H4 (cell line): ENCODE data around the gene FAM169A. TPM values are rescaled to one million over a fixed set of nuclear protein-coding genes. Genes with fewer than 3 reads are reported as not detected.
"Not testable (repeated sequence)": the region's sequence is repeated elsewhere in the genome, so short reads cannot be mapped to it uniquely, and the experiment has no call there.

Experiments used
- DNase-seq: peaks from one replicate; pipeline ENCODE4 v3.0.0-alpha.2; 2015; ENCODE audit warnings: low spot score
- total RNA-seq: library from RNA; depleted of rRNA; stranded (reverse); fragments of >200 nt; shearing (Covaris generic); gene quantifications from 2 replicates; pipeline ENCODE4 v1.2.3, GENCODE V29; 2014

Gene FAM169A
- total RNA-seq, 1 experiment from 2014 or later, result 7.6 TPM

DNA sequence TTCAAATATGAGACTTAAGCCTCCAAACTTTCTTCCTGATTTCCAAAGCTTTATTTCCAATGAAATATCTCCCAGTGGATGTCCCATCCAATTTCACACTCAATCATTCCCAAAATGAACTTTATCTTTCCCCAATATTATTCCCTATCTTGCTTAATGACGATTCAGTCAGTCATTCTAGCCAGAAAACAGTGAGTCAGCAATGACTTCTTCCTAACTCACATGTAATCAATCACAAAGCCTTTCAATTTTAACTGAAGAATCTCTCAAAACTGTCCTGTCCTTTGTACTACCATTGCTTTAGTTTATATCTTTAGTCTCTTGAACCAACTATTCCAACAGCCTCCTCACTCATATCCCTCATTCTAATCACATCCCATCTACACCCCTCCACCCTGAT lies 64.2 kb downstream of the FAM169A start:
- DNase-seq, result no peak

DNA sequence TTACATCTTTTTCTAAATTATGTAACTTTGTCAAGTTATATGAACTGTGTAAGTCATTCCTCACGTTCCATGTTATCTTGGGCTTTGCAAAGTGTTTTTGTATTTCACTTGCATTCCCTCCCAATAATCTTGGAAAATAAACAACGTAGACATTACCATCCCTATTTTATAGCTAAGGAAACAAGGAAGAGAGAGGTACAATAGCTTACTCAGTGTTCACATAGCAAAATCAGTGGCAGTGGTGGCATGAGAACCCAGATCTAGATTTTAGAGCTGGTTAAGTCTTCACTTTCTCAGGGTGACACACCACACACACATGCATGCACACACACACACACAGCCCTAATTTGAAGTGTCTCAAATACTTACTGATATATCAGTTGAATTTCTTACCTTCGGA lies 65.0 kb downstream of the FAM169A start:
- no peak for DNase-seq

DNA sequence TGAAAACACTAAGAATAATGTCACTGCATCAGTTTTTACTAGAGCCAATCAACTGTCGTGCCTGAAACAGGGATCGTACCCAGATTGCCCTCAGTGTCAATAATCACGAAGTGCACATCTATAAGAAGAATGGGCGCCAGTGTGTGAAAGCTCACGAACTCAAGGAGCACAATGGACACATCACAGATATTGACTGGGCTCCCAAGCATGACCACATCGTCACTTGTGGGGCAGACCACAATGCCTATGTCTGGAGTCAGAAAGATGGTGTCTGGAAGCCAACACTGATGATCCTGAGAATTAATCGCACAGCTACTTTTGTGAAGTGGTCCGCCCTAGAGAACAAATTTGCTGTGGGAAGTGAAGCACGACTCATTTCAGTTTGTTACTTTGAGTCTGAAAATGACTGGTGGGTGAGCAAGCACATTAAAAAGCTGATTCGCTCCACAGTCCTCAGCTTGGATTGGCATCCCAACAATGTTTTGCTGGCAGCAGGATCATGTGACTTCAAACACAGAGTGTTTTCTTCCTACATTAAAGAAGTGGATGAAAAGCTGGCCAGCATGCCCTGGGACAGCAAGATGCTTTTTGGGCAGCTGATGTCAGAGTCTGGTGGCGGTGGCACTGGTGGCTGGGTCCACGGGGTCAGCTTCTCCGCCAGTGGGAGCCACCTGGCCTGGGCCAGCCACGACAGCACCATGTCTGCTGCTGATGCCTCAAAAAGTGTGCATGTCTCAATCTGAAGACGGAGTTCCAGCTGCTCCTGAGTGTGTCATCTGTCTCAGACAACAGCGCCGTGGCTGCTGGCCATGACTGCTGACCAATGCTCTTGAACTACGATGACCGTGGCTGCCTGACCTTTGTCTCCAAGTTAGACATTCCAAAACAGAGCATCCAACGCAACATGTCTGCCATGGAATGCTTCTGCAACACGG lies 66.9 kb downstream of the FAM169A start:
- DNase-seq, result no peak

DNA sequence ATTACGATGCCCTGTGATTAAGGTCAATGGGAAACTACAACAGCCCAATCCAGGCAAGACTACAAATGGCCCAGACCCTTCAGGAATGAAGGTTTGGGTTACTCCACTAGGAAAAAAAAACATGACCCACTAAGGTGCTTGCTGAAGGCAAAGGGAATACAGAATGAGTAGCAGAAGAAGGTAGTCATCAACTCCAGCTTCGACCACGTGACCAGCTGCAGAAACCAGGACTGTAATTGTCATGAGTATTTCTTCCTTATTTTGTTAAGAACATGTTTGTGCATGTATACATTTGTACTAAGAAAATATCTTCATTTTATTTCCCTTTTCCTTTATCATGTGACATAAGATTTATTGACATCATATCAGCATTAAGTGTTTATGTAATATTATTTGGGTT lies 74.5 kb downstream of the FAM169A start:
- not testable (repeated sequence) for DNase-seq

DNA sequence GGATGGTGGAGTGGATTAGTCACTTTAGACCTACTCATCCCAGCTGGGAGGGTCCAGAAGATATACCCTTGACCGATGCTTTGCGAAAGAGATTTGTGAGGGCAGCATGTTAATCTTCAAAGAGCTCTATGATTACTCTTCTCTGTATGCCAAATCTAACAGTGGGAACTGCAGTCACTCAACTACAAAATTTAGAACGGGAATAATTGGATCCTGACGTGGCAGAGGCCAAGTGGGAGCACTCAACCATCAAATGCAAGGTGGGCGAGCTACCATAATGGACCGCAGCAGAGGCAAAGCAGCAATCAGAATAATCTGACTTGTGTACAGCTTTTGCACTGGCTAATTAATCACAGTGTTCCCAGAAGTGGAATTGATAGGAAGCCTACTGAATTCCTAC lies 78.8 kb downstream of the FAM169A start:
- no peak for DNase-seq

DNA sequence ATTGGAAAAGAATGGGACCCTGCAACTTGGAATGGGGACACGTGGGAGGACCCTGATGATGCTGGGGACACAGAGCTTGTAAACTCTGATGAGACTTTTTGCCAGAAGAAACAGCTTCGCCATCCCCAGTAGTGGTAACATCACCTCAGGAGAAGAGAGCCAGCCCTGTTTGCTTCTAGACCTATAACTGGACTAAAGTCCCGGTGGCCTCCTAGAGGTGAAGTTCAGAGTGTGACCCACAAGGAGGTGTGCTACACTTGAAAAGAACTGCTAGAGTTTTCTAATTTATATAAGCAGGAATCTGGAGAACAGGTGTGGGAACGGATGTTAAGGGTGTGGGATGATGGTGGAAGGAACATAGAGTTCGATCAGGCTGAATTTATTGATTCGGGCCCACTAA lies 79.3 kb downstream of the FAM169A start:
- DNase-seq, result no peak

DNA sequence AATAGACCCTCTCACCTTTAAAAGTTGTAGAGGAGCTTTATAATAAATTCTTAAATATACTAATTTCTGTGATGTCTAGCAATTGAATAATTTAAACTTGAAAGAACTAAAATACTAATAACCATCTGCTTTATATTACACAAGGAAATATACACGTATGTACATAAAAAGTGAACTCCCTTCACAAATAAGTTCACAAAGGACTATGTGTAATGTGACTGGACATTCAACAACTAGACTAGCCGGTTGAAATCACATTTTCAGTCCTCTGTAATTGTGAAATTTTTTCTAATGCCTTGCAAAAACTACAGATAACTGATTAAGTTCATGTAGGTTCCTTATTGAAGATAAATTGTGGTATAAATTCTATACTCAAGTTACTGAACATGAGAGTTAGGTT lies 87.6 kb downstream of the FAM169A start:
- no peak for DNase-seq

DNA sequence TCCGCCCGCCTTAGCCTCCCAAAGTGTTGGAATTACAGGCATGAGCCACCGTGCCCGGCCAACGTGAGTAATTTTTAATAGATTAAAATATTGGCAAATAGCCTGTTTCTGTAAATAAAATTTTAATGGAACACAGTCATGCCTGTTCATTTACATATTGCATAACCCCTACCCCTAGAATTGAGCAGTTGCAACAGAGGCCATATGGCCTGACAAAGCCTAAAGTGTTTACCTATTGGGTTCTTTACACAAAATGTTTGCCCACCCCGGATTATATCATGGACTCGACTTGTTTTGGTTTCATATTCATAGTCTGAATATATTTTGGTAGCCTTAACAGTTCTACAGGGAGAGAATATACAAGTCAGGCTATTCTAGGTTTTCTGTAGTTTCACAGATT lies 93.8 kb downstream of the FAM169A start:
- DNase-seq, result no peak

DNA sequence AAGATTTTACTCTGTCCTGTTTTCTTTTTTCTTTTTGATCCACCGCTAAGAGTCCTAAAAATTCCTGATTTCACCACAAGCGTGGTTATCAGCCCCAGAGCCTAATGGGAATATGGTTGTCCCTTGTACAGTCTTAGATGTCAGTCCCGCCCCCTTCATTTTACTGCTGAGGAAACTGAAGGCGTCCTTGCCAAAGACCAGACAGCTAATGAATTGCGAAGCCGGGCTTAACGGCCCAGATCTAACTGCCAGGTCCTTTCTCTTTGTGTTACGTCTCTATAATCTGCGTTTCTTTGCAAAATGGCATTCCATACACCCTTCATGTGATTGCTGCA lies 98.6 kb downstream of the FAM169A start:
- DNase-seq, result peak; percentile 23

DNA sequence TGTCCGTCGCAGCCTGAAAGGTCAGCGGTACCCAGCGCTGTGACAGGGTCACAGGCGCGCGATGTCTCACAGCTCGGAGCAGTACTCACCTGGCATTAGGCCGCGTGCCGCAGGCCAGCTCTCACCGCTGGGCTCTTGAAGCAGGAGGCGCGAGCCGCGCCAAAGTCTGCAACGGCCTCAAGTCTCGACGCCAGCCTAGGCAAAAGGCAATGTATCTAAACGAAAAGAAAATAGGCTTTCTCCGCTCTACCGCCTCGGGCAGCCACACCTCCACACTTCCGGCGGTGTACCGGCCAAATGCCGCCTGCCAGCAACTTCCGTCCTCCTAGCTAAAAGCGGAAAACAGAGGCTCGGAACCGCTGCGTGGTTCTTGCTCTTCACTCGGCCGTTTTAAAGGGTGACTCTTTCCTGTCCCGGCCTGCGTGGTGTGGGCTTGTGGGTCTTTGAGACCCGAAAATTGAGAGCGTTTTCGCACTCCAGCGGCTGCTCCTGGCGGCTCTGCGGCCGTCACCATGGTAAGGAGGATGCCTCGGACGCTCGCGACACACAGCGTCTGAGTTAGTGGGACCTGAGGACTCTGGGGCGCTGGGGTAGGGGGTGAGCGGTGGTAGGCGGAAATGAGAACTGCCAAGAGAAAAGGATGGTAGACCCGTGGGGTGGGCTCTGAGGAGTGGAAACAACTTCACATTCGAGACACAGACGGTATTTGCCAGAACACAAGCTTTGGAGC lies 99.2 kb downstream of the FAM169A start, which contains the start of the genes GFM2 and NSA2:
GFM2 (minus strand) TSS at position 269 of the 730 bp plus-strand sequence. CDS start 3,375 bp downstream, outside the sequence.
NSA2 (plus strand) TSS at position 401 of the 730 bp plus-strand sequence; CDS start at position 513, 112 bp downstream.
- DNase-seq, result peak; percentile 86

DNA sequence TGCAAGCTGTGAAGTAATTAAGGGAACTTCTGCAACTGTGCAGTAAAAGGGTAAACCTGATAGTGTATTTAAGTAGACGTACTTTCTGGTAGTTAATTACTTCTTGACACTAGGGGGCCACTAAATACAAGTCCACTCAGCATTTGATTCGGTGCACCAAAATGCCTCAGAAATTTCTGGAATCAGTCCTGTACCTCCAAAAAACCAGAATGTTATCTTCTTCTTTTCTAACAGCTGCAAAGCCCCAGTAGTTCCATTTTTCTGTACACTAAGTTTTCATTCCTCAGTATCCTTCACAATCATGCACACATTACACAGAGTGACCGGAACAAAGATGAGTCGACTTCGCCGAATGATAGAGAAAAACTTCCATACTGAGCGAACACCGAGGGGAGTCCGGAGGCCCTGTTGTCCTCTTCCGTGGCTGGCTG lies 99.8 kb downstream of the FAM169A start:
- DNase-seq, result peak; percentile 54

DNA sequence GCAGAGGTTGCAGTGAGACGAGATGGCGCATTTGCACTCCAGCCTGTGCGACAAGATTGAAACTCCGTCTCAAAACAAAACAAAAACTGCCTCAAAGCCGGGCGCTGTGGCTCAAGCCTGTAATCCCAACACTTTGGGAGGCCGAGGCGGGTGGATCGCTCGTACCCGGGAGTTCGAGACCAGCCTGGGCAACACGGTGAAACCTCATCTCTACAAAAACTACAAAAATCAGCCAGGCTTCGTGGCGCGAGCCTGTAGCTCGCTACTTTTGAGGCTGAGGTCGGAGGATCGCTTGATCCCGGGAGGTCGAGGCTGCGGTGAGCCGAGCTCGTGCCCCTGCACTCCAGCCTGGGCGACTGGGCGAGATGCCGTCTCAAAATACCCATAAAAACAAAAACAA lies 100.3 kb downstream of the FAM169A start:
- DNase-seq, result no peak

DNA sequence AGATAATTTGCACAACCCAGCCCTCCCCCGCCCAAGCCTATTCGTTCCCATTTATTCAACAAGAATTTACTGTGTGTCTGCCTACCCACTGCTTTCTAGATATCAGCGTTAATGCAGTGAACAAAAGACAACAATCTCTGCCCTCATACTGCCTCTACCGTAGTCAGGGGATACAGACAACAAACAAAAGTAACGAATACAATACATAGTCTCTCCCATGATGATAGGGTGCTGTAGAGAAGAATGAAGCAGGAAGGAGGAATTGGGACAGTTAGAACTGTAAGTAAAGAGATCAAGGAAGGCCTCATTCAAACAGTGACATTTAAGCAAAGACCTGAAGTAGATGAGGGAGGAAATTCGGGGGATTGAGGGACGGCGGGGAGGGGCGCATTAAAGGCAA lies 101.0 kb downstream of the FAM169A start:
- no peak for DNase-seq

DNA sequence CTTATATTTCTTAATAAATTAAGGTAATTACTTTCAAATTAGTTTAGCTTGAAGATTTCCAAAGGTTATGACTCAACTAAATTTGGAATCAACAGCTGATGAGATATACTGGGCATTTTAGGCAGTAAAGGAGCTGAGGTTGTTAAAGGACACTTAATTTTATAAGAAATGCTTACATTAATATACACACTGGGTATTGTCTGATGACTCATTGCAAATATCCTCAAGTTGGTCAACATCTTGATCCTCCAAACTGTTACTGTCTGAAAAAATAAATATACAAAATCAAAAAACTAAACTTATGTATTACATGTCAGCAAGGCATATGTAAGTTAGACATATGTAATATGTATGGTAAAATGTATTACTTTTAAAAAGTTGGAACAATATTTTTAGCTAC lies 102.7 kb downstream of the FAM169A start:
- DNase-seq, result no peak

DNA sequence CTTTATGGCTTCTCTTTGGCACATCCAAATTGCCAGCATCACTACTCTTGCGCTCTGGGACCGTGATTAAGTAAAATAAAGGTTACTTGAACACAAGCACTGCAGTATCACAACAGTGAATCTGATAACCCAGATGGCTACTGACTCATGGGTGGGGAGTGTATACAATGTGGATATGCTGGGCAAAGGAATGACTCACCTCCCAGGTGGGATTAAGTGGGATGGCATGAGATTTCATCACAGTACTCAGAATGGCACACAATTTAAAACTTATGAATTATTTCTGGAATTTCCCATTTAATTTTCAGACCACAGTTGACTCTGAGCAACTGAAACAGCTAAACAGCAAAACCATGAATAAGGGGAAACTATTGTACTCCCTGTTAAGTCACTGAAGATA lies 103.6 kb downstream of the FAM169A start:
- DNase-seq, result peak; percentile 86

DNA sequence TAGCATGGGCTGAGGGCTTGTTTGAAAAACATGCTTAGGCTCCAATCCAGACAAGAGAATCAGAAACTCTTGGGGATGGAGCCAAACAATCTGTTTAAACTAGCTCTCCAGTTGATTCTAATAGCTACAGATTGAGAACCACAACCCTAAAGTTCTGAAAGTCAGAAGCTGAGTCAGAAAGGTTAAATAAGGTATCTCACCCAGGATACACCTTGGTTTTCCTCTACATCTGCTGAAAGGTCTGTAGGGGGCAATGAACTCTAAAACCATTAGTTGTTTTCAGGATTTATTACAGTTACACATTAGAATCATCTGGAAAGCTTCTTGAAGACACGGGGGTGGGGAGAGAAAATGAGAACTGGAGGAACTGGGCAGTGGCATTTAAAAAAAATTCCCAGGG lies 104.9 kb downstream of the FAM169A start:
- DNase-seq, result peak; percentile 10

DNA sequence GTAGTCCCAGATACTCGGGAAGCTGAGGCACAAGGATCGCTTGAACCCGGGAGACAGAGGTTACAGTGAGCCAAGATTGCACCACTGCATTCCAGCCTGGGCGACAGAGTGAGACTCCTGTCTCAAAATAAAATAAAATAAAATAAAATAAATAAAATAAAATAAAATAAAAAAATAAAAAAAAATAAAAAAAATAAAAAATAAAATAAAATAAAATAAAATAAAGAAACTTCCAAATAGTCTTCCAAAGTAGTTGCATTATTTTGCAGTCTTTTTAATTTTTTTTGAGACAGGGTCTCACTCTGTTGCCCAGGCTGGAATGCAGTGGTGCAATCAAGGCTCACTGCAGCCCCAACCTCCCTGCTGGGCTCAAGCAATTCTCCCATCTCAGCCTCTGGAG lies 117.4 kb downstream of the FAM169A start:
- DNase-seq, result not testable (repeated sequence)

DNA sequence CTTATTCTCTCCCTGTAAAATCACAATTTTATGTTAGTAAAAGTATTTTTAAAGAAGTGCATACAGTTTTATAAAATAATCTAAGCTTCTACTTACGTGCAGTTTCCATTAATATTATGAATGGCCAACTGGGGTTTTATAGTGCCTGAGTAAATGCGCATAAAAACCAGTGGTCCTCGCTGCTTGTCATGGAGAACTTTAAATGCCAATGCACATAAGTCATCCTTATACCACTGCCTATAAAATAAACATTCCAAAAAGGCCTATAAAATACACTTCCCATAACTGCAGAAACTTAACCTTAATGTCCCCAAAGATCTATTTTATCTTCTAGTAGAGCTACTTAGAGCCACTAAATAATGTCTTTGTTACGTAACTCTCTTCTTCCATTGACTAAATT lies 127.8 kb downstream of the FAM169A start:
- DNase-seq, result no peak

DNA sequence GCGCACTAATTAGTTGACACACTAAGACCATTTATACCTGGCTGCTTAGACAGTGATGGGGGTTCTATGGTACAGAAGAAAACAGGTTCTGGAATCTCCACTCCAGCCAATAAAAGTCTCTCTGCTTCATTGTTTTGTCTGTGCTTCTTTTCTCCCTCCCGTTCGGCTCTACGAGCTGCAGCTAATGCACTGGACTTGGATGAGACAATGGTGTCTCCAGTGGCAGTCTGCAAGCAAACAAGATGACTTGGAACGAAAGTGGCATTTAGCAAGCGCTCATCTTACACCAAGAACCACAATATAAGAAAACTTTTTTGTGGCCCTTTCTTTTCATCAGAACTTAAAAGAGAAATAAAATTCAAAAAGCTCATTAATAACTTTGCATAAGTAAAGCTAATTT lies 129.4 kb downstream of the FAM169A start:
- no peak for DNase-seq
